ENCODE data around the gene SMOC1. TPM values are rescaled to one million over a fixed set of nuclear protein-coding genes. Genes with fewer than 3 reads are reported as not detected.

Gene SMOC1
- total and polyA plus RNA-seq, 9 of the 15 experiments (the other 6 are each of a cell fraction or from before 2014, with no cell fraction given) = 0.04 TPM; not detected in 8

- Histone ChIP-seq H3K4me1 (replicated peaks in 1 of 2; ENCODE audit: control insufficient read depth in 2 of 2, insufficient read depth in 2 of 2, low read length in 2 of 2) (no peaks in the 10 kb centered on the region), H3K36me3 (ENCODE audit: control insufficient read depth, insufficient read depth, low read length) (no peaks in the 10 kb centered on the region), H3K79me2 (ENCODE audit: control insufficient read depth, insufficient read depth, low read length) (no peaks in the 10 kb centered on the region), H3K27me3 (ENCODE audit: control insufficient read depth in 2 of 2, insufficient read depth in 2 of 2, low read length in 2 of 2) (peaks cover 2 to 11% of the 10 kb centered on the region in 2 experiments; a peak in 3 of 5 replicates), H4K20me1 (replicated peaks; ENCODE audit: control insufficient read depth, insufficient read depth, low read length) (no peaks in the 10 kb centered on the region), H3K4me2 (ENCODE audit: insufficient read depth, low read length) (no peak overlapping the region), H3K9me1 (ENCODE audit: control insufficient read depth, insufficient read depth, low read length) (no peaks in the 10 kb centered on the region), H3K9ac (ENCODE audit: insufficient read depth in 1 of 2, low read depth in 2 of 2, low read length in 2 of 2) (no peak overlapping the region), H3K4me3 (no peak overlapping the region), H2AFZ (ENCODE audit: low read depth, low read length) (no peak overlapping the region), H3K27ac (ENCODE audit: extremely low read depth, low read depth, low read length) (no peak overlapping the region), H3K9me3 (replicated peaks; ENCODE audit: control insufficient read depth, insufficient read depth, low read depth, low read length) (no peaks in the 10 kb centered on the region)
- 0% methylated on average over 5 of the region's 5 CpGs for WGBS (ENCODE audit: insufficient coverage, low coverage, missing lambda C conversion rate)
- FAIRE-seq (no peak), ATAC-seq (no peak), DNase-seq (ENCODE audit: extremely low read depth in 1 of 4, low spot score in 3 of 4) (no peak)
- ChIA-PET POLR2A (no interaction called here), CTCF (ENCODE audit: low intra/inter-chr PET ratio) (no interaction called here)
- intact Hi-C loops (cut with micrococcal nuclease) (no loop called here), in situ Hi-C loops (cut with MboI) (no loop called here)
- TF ChIP-seq ZNF232 (CRISPR knock-in tag; IDR thresholded peaks at IDR 0.05) (no peak), TCF7L2 (IDR thresholded peaks at IDR 0.05; ENCODE audit: low read depth, low read length) (no peak), HES1 (IDR thresholded peaks at IDR 0.05; ENCODE audit: low read depth) (no peak), NFYB (IDR thresholded peaks at IDR 0.05; ENCODE audit: extremely low read depth, insufficient read length) (no peak), PRDM10 (IDR thresholded peaks at IDR 0.05; ENCODE audit: partially characterized antibody) (no peak), MAFG (tag; conservative IDR thresholded peaks at IDR 0.05) (no peak)
- BruUV-seq (replicated peaks) = no TSS peak
Measured at GRCh38 chr14:69841656-69842055, 37.6 kb upstream of the SMOC1 start.
